ENCODE results near the gene EIF1.
"Not testable (repeated sequence)": the region's sequence is repeated elsewhere in the genome, so short reads cannot be mapped to it uniquely, and the experiment has no call there.

EIF1 gene

GRCh38 chr17:41678907-41679739 is 9.6 kb upstream of the EIF1 start:
- DNase-seq (ENCODE audit: low read depth in 2 of 2), result peak in 1 of 2 donors; percentile 31

- DNase-seq (ENCODE audit: low read depth in 2 of 2), result no peak
Measured at GRCh38 chr17:41679740-41680425, 8.8 kb upstream of the EIF1 start.

GRCh38 chr17:41680426-41681040 is 8.2 kb upstream of the EIF1 start:
- DNase-seq (ENCODE audit: low read depth in 2 of 2), result no peak

GRCh38 chr17:41681776-41682175 is 6.9 kb upstream of the EIF1 start:
- no peak for DNase-seq (ENCODE audit: low read depth in 2 of 2)

GRCh38 chr17:41682631-41683030 is 6.1 kb upstream of the EIF1 start:
- no peak for DNase-seq (ENCODE audit: low read depth in 2 of 2)

- DNase-seq (ENCODE audit: low read depth in 2 of 2), result no peak
Measured at GRCh38 chr17:41683441-41684007, 5.2 kb upstream of the EIF1 start.

GRCh38 chr17:41684035-41684434 is 4.7 kb upstream of the EIF1 start:
- DNase-seq (ENCODE audit: low read depth in 2 of 2), result no peak

- not testable (repeated sequence) for DNase-seq (ENCODE audit: low read depth in 2 of 2)
Measured at GRCh38 chr17:41685753-41686152, 2.9 kb upstream of the EIF1 start.

GRCh38 chr17:41686281-41686680 is 2.4 kb upstream of the EIF1 start:
- no peak for DNase-seq (ENCODE audit: low read depth in 2 of 2)

- peak in 1 of 2 donors; percentile 37 for DNase-seq (ENCODE audit: low read depth in 2 of 2)
Measured at GRCh38 chr17:41687828-41688640, 651 bp upstream of the EIF1 start.

- DNase-seq (ENCODE audit: low read depth in 2 of 2), result peak in 1 of 2 donors; percentile 64
Measured at GRCh38 chr17:41689497-41690299, 1.0 kb downstream of the EIF1 start.

- DNase-seq (ENCODE audit: low read depth in 2 of 2), result no peak
Measured at GRCh38 chr17:41690497-41690896, 1.8 kb downstream of the EIF1 start.

- DNase-seq (ENCODE audit: low read depth in 2 of 2), result no peak
Measured at GRCh38 chr17:41691031-41691777, 2.5 kb downstream of the EIF1 start.

- no peak for DNase-seq (ENCODE audit: low read depth in 2 of 2)
Measured at GRCh38 chr17:41692722-41693521, 4.2 kb downstream of the EIF1 start.

GRCh38 chr17:41695134-41695661 is 6.5 kb downstream of the EIF1 start:
- DNase-seq (ENCODE audit: low read depth in 2 of 2), result no peak

GRCh38 chr17:41695954-41696757 is 7.5 kb downstream of the EIF1 start:
- DNase-seq (ENCODE audit: low read depth in 2 of 2), result peak; percentile 64 to 69

- DNase-seq (ENCODE audit: low read depth in 2 of 2), result no peak
Measured at GRCh38 chr17:41697122-41697962, 8.7 kb downstream of the EIF1 start.
